Common myeloid progenitor, CD34-positive (primary cell): Measurements from ENCODE around the gene POU2F3.

Experiments
- CTCF ChIA-PET: fragments of 350-600 bp; sonication (Branson Sonifier 250); formaldehyde crosslinking; loops from one replicate; lab custom pipeline; 2021; ENCODE audit warnings: antibody characterized with exemption; lab: Charles Lee
- POLR2A ChIA-PET: fragments of 350-600 bp; sonication (Branson Sonifier 250); formaldehyde crosslinking; loops from one replicate; lab custom pipeline; 2021; ENCODE audit warnings: antibody characterized with exemption; lab: Charles Lee
- DNase-seq, 3 donors: peaks; one replicate each; pipeline versions ENCODE4 v3.0.0 to v3.0.0-alpha.2; 2013
- H3K27ac ChIP-seq, 2 experiments: 1 replicate in 1 of 2; 2 replicates in 1 of 2; pipeline ENCODE4 v1.7.0; 2013; ENCODE audit warnings: inconsistent platforms in 2 of 2, low read length in 2 of 2, mild to moderate bottlenecking in 2 of 2, low read depth in 1 of 2, moderate library complexity in 1 of 2; ENCODE audit not compliant: severe bottlenecking in 2 of 2, insufficient read depth in 1 of 2, poor library complexity in 1 of 2
- H3K27me3 ChIP-seq, 5 experiments: replicated peaks in 2 of 5; 1 replicate in 3 of 5; 2 replicates in 2 of 5; pipeline versions ENCODE4 v1.6.1 to v1.7.0; 2013; ENCODE audit warnings: low read length in 4 of 5, mild to moderate bottlenecking in 2 of 5, moderate library complexity in 2 of 5, inconsistent platforms in 1 of 5; ENCODE audit not compliant: insufficient read depth in 5 of 5, control insufficient read depth in 4 of 5
- H3K36me3 ChIP-seq, 4 experiments: 1 replicate in 2 of 4; 2 replicates in 2 of 4; pipeline versions ENCODE4 v1.6.1 to v1.7.0; 2013; ENCODE audit warnings: low read length in 3 of 4, control low read depth in 1 of 4, mild to moderate bottlenecking in 1 of 4; ENCODE audit not compliant: control insufficient read depth in 4 of 4, insufficient read depth in 4 of 4
- H3K4me1 ChIP-seq, 4 experiments: 1 replicate in 3 of 4; 2 replicates in 1 of 4; pipeline versions ENCODE4 v1.6.1 to v1.7.1; 2013; ENCODE audit warnings: low read length in 3 of 4, mild to moderate bottlenecking in 3 of 4, control low read depth in 1 of 4, inconsistent platforms in 1 of 4, moderate library complexity in 1 of 4; ENCODE audit not compliant: control insufficient read depth in 4 of 4, insufficient read depth in 4 of 4; ENCODE audit errors: control extremely low read depth in 1 of 4
- H3K4me3 ChIP-seq, 7 experiments: 1 replicate in 4 of 7; 2 replicates in 3 of 7; pipeline versions ENCODE4 v1.5.1 to v1.7.0; 2013; ENCODE audit warnings: mild to moderate bottlenecking in 7 of 7, low read length in 6 of 7, moderate library complexity in 6 of 7, inconsistent platforms in 2 of 7, low read depth in 2 of 7, control low read depth in 1 of 7; ENCODE audit not compliant: insufficient read depth in 4 of 7, control insufficient read depth in 1 of 7; ENCODE audit errors: extremely low read depth in 1 of 7
- H3K9me3 ChIP-seq, 5 experiments: 1 replicate in 4 of 5; 2 replicates in 1 of 5; pipeline versions ENCODE4 v1.6.1 to v1.7.1; 2013; ENCODE audit warnings: low read length in 4 of 5, mild to moderate bottlenecking in 2 of 5, inconsistent platforms in 1 of 5, low read depth in 1 of 5, moderate library complexity in 1 of 5; ENCODE audit not compliant: control insufficient read depth in 4 of 5, insufficient read depth in 2 of 5; ENCODE audit errors: control extremely low read depth in 1 of 5
- WGBS: methylation state at CpG from one replicate; pipeline ENCODE4 v1.1.5; 2013; ENCODE audit not compliant: insufficient coverage; 5-methylcytosine and 5-hydroxymethylcytosine counted together

POU2F3 gene

DNA sequence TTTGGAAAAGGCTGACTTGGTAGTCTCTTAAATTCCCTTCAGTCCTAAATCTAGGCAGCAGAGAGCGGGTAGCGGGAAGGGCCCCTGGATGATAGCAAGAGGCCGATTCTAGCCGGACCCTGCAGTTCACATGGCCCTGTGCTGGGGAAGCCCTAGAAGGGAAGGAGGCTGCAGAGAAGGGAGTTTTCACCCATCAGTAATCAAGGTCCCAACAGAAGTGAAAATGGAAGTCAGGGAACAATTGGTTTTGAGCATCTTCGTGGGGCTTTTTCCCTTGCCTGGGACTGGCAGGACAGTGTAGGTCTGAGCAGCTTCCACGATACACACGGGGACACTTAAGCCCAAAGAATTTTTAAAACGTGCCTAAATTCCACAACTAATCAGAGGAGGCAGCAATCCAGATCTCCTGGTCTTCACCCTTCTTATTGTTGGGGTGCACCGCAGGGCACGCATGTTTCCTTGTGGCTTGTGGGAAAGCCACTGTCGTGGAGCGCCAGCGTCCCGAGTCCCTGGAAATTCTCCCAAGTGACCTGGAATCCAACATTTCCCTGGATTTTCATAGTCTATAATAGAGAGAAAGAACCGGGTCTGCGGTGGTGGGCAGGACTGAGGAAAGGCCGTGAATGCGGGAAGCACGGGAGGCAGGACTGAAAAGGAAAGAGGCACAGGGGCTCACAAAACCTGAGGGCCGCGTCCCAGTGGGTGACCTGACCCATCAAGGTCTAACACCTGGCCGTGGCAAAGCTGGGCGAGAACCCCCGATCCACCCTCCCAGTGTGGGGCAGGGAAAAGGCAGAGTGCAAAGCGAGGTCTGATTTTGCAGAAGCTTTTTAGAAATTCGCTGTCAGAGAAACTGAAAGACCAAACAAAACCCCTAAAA, 30.0 kb upstream of the POU2F3 start:
- no peak for DNase-seq
- Histone ChIP-seq H3K36me3 (peaks cover 0 to 9% (median 4%) of the 10 kb centered on the region in 4 experiments), H3K4me3 (peak overlapping the region; percentile 43 to 90 (median 85)), H3K9me3 (no peaks in the 10 kb centered on the region), H3K4me1 (peaks cover 4 to 49% (median 37%) of the 10 kb centered on the region in 4 experiments), H3K27me3 (no peaks in the 10 kb centered on the region), H3K27ac (peak overlapping the region in 1 of 2 experiments; percentile 58)
- 19% methylated on average over 20 of the region's 26 CpGs for WGBS
- ChIA-PET POLR2A (no interaction called here), CTCF (interaction anchor here (17.7 kb wide), 1 partner anchor 17 kb away, joined by 182 read pairs; no protein-coding TSS in a partner anchor)

GRCh38 chr11:120210626-120211521, 29.1 kb upstream of the POU2F3 start, which contains the start of gene OAF:
Gene OAF, plus strand, starts transcription at chr11:120211032. Its CDS starts 248 bp downstream, at chr11:120211280.
- POLR2A ChIA-PET, result no interaction called here

DNA sequence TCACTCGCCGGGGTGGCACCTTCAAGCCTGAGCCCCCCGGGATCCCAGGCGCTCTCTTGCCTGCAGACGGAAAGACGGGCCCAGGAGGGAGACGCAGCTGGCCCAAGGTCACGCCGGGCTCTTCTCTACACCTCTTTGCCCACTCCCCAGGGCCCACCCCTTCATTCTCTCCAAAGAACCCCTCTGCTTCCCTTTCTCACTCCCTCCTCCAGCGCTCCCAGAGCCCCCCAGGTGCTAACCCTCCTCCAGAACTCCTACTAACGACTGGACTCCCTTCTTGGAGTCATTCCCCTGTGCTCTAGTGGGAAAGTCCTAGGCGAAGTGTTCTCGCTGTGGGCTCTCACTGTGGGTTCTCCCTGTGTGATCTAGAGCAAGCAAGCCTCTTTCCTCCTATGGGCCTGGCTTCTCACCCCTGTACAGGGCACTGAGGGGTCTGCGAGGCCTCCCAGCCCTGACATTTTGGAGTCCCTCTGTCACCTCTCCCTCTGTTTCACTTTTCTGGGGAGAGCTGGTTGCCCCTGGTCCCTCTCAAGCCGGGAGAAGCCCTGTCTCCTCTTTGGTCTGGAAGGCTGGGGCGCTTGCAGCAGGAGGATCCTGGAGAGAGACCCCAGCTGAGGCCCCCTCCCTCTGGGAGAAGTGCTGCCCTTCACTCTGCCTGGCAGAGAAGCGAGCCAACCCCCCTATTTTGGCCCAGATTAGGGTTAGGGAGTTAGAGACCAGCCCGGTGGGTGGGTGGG, 28.2 kb upstream of the POU2F3 start:
- Histone ChIP-seq H3K4me3 (peak overlapping the region; percentile 48 to 90 (median 85)), H3K9me3 (no peaks in the 10 kb centered on the region), H3K27me3 (no peaks in the 10 kb centered on the region), H3K36me3 (peaks cover 0 to 25% (median 7%) of the 10 kb centered on the region in 4 experiments), H3K27ac (no peak overlapping the region), H3K4me1 (peaks cover 4 to 49% (median 37%) of the 10 kb centered on the region in 4 experiments)
- POLR2A ChIA-PET, result interaction anchor here (1.0 to 1.1 kb wide), 2 partner anchors 13 to 32 kb away, joined by 3 read pairs; no protein-coding TSS in a partner anchor
- 0% methylated on average over 14 of the region's 18 CpGs for WGBS
- DNase-seq, result no peak
- CTCF ChIA-PET, result interaction anchor here (0.8 to 17.7 kb wide), 4 partner anchors 15 to 678 kb away, joined by 3 to 182 read pairs (median 6); no protein-coding TSS in a partner anchor

More at GRCh38 chr11:120210626-120211521, 29.1 kb upstream of the POU2F3 start, which contains the start of gene OAF:
- WGBS, result 0% methylated on average over 61 of the region's 108 CpGs
- H3K36me3 ChIP-seq, result peaks cover 0 to 17% (median 6%) of the 10 kb centered on the region in 4 experiments
- H3K27ac ChIP-seq, result peak within 1 kb of the TSS in 1 of 2 experiments; percentile 58
- H3K4me1 ChIP-seq, result peaks cover 4 to 49% (median 37%) of the 10 kb centered on the region in 4 experiments
- peak; percentile 85 to 95 (median 94) for DNase-seq
- H3K9me3 ChIP-seq, result no peaks in the 10 kb centered on the region
- CTCF ChIA-PET, result interaction anchor here (2.9 to 17.7 kb wide), 2 partner anchors 14 to 16 kb away, joined by 7 to 182 read pairs; no protein-coding TSS in a partner anchor
- no peaks in the 10 kb centered on the region for H3K27me3 ChIP-seq
- H3K4me3 ChIP-seq, result peak within 1 kb of the TSS; percentile 48 to 90 (median 85)

DNA sequence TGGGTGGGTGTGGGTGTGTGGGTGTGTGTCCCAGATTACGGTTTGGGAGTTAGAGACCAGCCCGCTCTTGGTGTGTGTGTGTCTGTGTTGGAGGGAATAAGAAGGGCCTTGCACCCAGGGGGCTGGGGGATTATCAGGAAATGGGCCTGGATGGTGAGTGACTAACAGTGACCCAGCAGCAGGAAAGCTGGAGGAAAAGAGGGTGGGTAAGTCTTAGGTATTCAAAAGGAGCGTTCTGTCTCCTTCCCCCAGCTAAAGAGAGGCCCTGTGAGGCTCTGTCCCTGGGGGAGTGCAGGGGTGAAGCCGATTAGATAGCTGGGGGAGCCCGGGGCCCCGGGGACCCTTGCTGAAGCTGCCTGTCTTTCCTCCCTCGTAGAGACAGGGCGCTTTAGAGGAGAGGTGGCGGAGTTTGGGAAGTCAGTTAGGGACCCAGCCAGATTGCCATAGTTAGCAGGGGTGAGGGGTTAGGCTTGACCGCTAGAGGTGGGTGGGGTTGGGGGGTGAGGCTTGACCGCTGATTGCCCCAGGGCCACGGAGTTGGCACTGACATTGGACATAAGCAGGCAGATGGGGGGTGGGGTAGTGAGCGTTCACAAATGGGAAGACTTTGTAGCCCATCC, 27.6 kb upstream of the POU2F3 start:
- Histone ChIP-seq H3K27ac (no peak overlapping the region), H3K9me3 (no peaks in the 10 kb centered on the region), H3K27me3 (no peaks in the 10 kb centered on the region), H3K36me3 (peaks cover 0 to 29% (median 7%) of the 10 kb centered on the region in 4 experiments), H3K4me3 (peak overlapping the region in 3 of 7 experiments; percentile 57 to 90 (median 88)), H3K4me1 (peaks cover 4 to 49% (median 37%) of the 10 kb centered on the region in 4 experiments)
- ChIA-PET POLR2A (interaction anchor here (1.0 to 1.1 kb wide), 2 partner anchors 12 to 33 kb away, joined by 3 read pairs; no protein-coding TSS in a partner anchor), CTCF (interaction anchor here (0.8 to 17.7 kb wide), 8 partner anchors 9 to 678 kb away, joined by 3 to 182 read pairs (median 6); no protein-coding TSS in a partner anchor)
- 72% methylated on average over 3 of the region's 13 CpGs for WGBS
- DNase-seq, result no peak

DNA sequence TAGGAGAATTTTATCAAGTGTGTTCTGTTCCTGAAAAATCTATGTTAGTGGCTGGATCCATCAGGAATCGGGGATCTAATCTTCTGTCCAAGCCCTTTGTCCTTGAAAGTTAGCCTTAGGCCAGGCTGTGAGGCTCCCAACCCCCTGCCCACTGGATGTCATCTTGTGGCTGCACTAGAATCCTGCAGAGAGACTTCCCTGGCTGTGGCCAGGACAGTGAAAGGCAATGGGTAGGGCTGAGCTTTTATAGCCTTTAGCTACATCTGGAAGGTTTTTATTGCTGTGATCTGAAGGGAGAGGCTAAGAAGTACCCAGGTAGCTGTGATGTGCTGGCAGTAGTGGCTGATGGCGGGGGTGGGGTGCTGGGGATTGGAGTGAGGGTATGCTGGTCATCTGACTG, 27.0 kb upstream of the POU2F3 start:
- Histone ChIP-seq H3K36me3 (peaks cover 0 to 32% (median 8%) of the 10 kb centered on the region in 4 experiments), H3K4me1 (peaks cover 4 to 49% (median 35%) of the 10 kb centered on the region in 4 experiments), H3K9me3 (no peaks in the 10 kb centered on the region), H3K4me3 (peak overlapping the region in 2 of 7 experiments; percentile 57 to 88), H3K27ac (no peak overlapping the region), H3K27me3 (no peaks in the 10 kb centered on the region)
- WGBS, result 93% methylated on average over 2 of the region's 2 CpGs
- ChIA-PET POLR2A (interaction anchor here (1.0 to 1.1 kb wide), 2 partner anchors 12 to 33 kb away, joined by 3 read pairs; no protein-coding TSS in a partner anchor), CTCF (interaction anchor here (1.2 to 17.7 kb wide), 8 partner anchors 10 to 679 kb away, joined by 3 to 182 read pairs (median 6); no protein-coding TSS in a partner anchor)
- DNase-seq, result no peak
